IMR-90 (cell line): Measurements from ENCODE around the gene MIA2. TPM values are rescaled to one million over a fixed set of nuclear protein-coding genes. Genes with fewer than 3 reads are reported as not detected.

ENCODE experiments used
- ATAC-seq: fragments of 200-7000 bp; cut with Tn5 transposase; 2 replicates; pipeline ENCODE4 v1.9.1; 2020; ENCODE audit warnings: low read depth, mild to moderate bottlenecking, moderate library complexity
- BruUV-seq: library from RNA; stranded (reverse); fragments of 400-500 nt; replicated peaks from 2 replicates; lab custom pipeline; 2021; lab: Mats Ljungman, UMichigan
- CTCF ChIA-PET: fragments of 300-600 bp; formaldehyde crosslinking; extraction: SDS; loops from one replicate; lab custom pipeline; 2021; ENCODE audit warnings: antibody characterized with exemption; lab: Yijun Ruan, JAX
- POLR2A ChIA-PET: fragments of 300-600 bp; sonication (Branson Sonifier 250); formaldehyde crosslinking; loops from one replicate; lab custom pipeline; 2022; ENCODE audit warnings: antibody characterized with exemption; ENCODE audit not compliant: unreplicated experiment; lab: Charles Lee
- DNase-seq: peaks from one replicate; pipeline ENCODE4 v3.0.0; 2013
- H2AFZ ChIP-seq: replicated peaks from 2 replicates; pipeline ENCODE3; 2013; ENCODE audit warnings: low read length, mild to moderate bottlenecking; ENCODE audit not compliant: poor library complexity
- H2AK5ac ChIP-seq: 2 replicates; pipeline ENCODE4 v1.6.1; 2013; ENCODE audit warnings: low read depth, low read length, inconsistent platforms
- H2AK9ac ChIP-seq: replicated peaks from 2 replicates; pipeline ENCODE3; 2013; ENCODE audit warnings: mild to moderate bottlenecking, low read depth, low read length, moderate library complexity; ENCODE audit not compliant: poor library complexity
- H2BK120ac ChIP-seq: 2 replicates; pipeline ENCODE4 v1.6.1; 2013; ENCODE audit warnings: low read depth, low read length, inconsistent platforms
- H2BK15ac ChIP-seq: 3 replicates; pipeline ENCODE4 v1.6.1; 2013; ENCODE audit warnings: low read depth, low read length, inconsistent platforms
- H2BK20ac ChIP-seq: 2 replicates; pipeline ENCODE4 v1.6.1; 2013; ENCODE audit warnings: low read depth, mild to moderate bottlenecking, inconsistent platforms, low read length, moderate library complexity
- H2BK5ac ChIP-seq: 2 replicates; pipeline ENCODE4 v1.6.1; 2013; ENCODE audit warnings: mild to moderate bottlenecking, low read depth, low read length, inconsistent platforms; ENCODE audit not compliant: poor library complexity, severe bottlenecking
- H3K14ac ChIP-seq: replicated peaks from 2 replicates; pipeline ENCODE4 v1.6.1; 2013; ENCODE audit warnings: low read depth, low read length, inconsistent platforms
- H3K18ac ChIP-seq: 2 replicates; pipeline ENCODE4 v1.6.1; 2013; ENCODE audit warnings: low read depth, low read length, control low read depth
- H3K23ac ChIP-seq: 2 replicates; pipeline ENCODE4 v1.6.1; 2013; ENCODE audit warnings: low read depth, low read length, inconsistent platforms
- H3K27ac ChIP-seq: 2 replicates; pipeline ENCODE4 v1.5.1; 2013; ENCODE audit warnings: mild to moderate bottlenecking, control low read depth, low read length; ENCODE audit not compliant: insufficient read depth
- H3K27me3 ChIP-seq: 2 replicates; pipeline ENCODE4 v1.6.1; 2013; ENCODE audit warnings: low read length; ENCODE audit not compliant: control insufficient read depth, insufficient read depth
- H3K36me3 ChIP-seq: 2 replicates; pipeline ENCODE4 v1.6.1; 2013; ENCODE audit warnings: low read length, mixed read lengths; ENCODE audit not compliant: control insufficient read depth, insufficient read depth
- H3K4ac ChIP-seq: 2 replicates; pipeline ENCODE4 v1.6.1; 2013; ENCODE audit warnings: low read depth, low read length, inconsistent platforms
- H3K4me1 ChIP-seq: 2 replicates; pipeline ENCODE4 v1.6.1; 2013; ENCODE audit warnings: low read length, mixed read lengths; ENCODE audit not compliant: control insufficient read depth, insufficient read depth
- H3K4me2 ChIP-seq: 2 replicates; pipeline ENCODE4 v1.6.1; 2013; ENCODE audit warnings: low read depth, mild to moderate bottlenecking, control low read depth, low read length, moderate library complexity
- H3K4me3 ChIP-seq: 2 replicates; pipeline ENCODE4 v1.5.1; 2013; ENCODE audit warnings: low read depth, mild to moderate bottlenecking, control low read depth, low read length, moderate library complexity; ENCODE audit not compliant: insufficient read depth
- H3K56ac ChIP-seq: 2 replicates; pipeline ENCODE4 v1.6.1; 2013; ENCODE audit warnings: low read length, inconsistent platforms; ENCODE audit not compliant: insufficient read depth; ENCODE audit errors: extremely low read depth
- H3K79me1 ChIP-seq, 2 experiments: 2 replicates each; pipeline ENCODE4 v1.6.1; 2013; ENCODE audit warnings: low read length in 2 of 2, inconsistent platforms in 1 of 2, low read depth in 1 of 2
- H3K9ac ChIP-seq: 2 replicates; pipeline ENCODE4 v1.6.1; 2013; ENCODE audit warnings: low read depth, low read length, control low read depth
- H3K9me1 ChIP-seq: 2 replicates; pipeline ENCODE4 v1.6.1; 2013; ENCODE audit warnings: low read length, inconsistent platforms; ENCODE audit not compliant: insufficient read depth
- H3K9me3 ChIP-seq: 2 replicates; pipeline ENCODE4 v1.6.1; 2013; ENCODE audit warnings: low read length; ENCODE audit not compliant: control insufficient read depth, insufficient read depth
- H4K20me1 ChIP-seq: 2 replicates; pipeline ENCODE4 v1.6.1; 2013; ENCODE audit warnings: low read length, inconsistent platforms; ENCODE audit not compliant: insufficient read depth
- H4K5ac ChIP-seq: 2 replicates; pipeline ENCODE4 v1.6.1; 2013; ENCODE audit warnings: mild to moderate bottlenecking, low read depth, low read length, control low read depth
- H4K8ac ChIP-seq, 2 experiments: 2 replicates each; pipeline ENCODE4 v1.6.1; 2013; ENCODE audit warnings: low read depth in 2 of 2, low read length in 2 of 2, control low read depth in 1 of 2, inconsistent platforms in 1 of 2
- H4K91ac ChIP-seq: 2 replicates; pipeline ENCODE4 v1.6.1; 2013; ENCODE audit warnings: low read depth, low read length, inconsistent platforms; ENCODE audit not compliant: insufficient read depth
- BHLHE40 ChIP-seq: fragments of 150-350 bp; IDR thresholded peaks from 2 replicates; pipeline ENCODE4 v1.6.1; 2016; ENCODE audit warnings: mild to moderate bottlenecking, low read depth, low read length
- CEBPB ChIP-seq: IDR thresholded peaks from 2 replicates; pipeline ENCODE4 v1.6.1; 2012; ENCODE audit warnings: low read depth, low read length, improper control_type of control experiment
- CHD1 ChIP-seq: IDR thresholded peaks from 2 replicates; pipeline ENCODE4 v1.6.1; 2012; ENCODE audit warnings: low read depth, low read length, improper control_type of control experiment
- FOS ChIP-seq: fragments of 150-350 bp; IDR thresholded peaks from 2 replicates; pipeline ENCODE4 v1.6.1; 2016; ENCODE audit warnings: low read depth, low read length
- MAFK ChIP-seq: IDR thresholded peaks from 2 replicates; pipeline ENCODE4 v1.6.1; 2012; ENCODE audit warnings: low read depth, low read length, improper control_type of control experiment
- MAZ ChIP-seq: IDR thresholded peaks from 2 replicates; pipeline ENCODE4 v1.6.1; 2012; ENCODE audit warnings: low read depth, mild to moderate bottlenecking, low read length, improper control_type of control experiment, moderate library complexity, borderline replicate concordance
- MXI1 ChIP-seq: IDR thresholded peaks from 2 replicates; pipeline ENCODE4 v1.6.1; 2012; ENCODE audit warnings: low read depth, mild to moderate bottlenecking, low read length, moderate library complexity, borderline replicate concordance
- NFE2L2 ChIP-seq: fragments of 150-350 bp; IDR thresholded peaks from 2 replicates; pipeline ENCODE4 v1.6.1; 2016; ENCODE audit warnings: low read depth, mild to moderate bottlenecking, low read length
- POLR2A ChIP-seq: IDR thresholded peaks from 2 replicates; pipeline ENCODE4 v1.6.1; 2012; ENCODE audit warnings: mild to moderate bottlenecking, low read depth, low read length
- RAD21 ChIP-seq: IDR thresholded peaks from 2 replicates; pipeline ENCODE4 v1.6.1; 2012; ENCODE audit warnings: low read length, improper control_type of control experiment
- RCOR1 ChIP-seq: IDR thresholded peaks from 2 replicates; pipeline ENCODE4 v1.6.1; 2012; ENCODE audit warnings: mild to moderate bottlenecking, low read length, improper control_type of control experiment; ENCODE audit not compliant: insufficient replicate concordance
- RFX5 ChIP-seq: IDR thresholded peaks from 2 replicates; pipeline ENCODE4 v1.8.0; 2012; ENCODE audit warnings: low read depth, mild to moderate bottlenecking, low read length, moderate library complexity
- SMC3 ChIP-seq: fragments of 150-350 bp; IDR thresholded peaks from 2 replicates; pipeline ENCODE4 v1.6.1; 2016; ENCODE audit warnings: low read depth, mild to moderate bottlenecking, antibody characterized with exemption, low read length, moderate library complexity
- USF2 ChIP-seq: fragments of 150-350 bp; IDR thresholded peaks from 2 replicates; pipeline ENCODE4 v1.6.1; 2017; ENCODE audit warnings: mild to moderate bottlenecking, antibody characterized with exemption, low read length, low read depth
- WGBS, 2 experiments: methylation state at CpG; one replicate each; pipeline versions ENCODE4 v1.1.5 to v1.1.7; 2013; ENCODE audit warnings: missing lambda C conversion rate in 2 of 2; ENCODE audit not compliant: insufficient read length in 1 of 2; ENCODE audit errors: extremely low coverage in 2 of 2; 5-methylcytosine and 5-hydroxymethylcytosine counted together
- dilution Hi-C: fragments of 300-500 bp; cut with HindIII; formaldehyde crosslinking; loops from one replicate; pipeline ENCODE4 v1.14.3; 2018; ENCODE audit warnings: low sequenced_read_pairs; ENCODE audit not compliant: unreplicated experiment
- in situ Hi-C: fragments of 300-500 bp; cut with MboI; formaldehyde crosslinking; loops from 3 replicates; pipeline ENCODE4 v1.14.3; 2019; ENCODE audit warnings: low sequenced_read_pairs, inconsistent platforms, mixed read lengths
- intact Hi-C: fragments of 100-400 bp; cut with micrococcal nuclease; formaldehyde crosslinking; loops from 2 replicates; pipeline ENCODE4 v1.10.0; 2022
- polyA plus RNA-seq, 3 experiments: library from polyadenylated mRNA; depleted of rRNA; stranded (reverse); fragments of >200 nt; gene quantifications; 2 replicates each; pipeline ENCODE4 v1.2.3, GENCODE V29; 2012; ENCODE audit warnings: low replicate concordance in 1 of 3
- total RNA-seq: library from RNA; depleted of rRNA; stranded (reverse); fragments of >200 nt; gene quantifications from 2 replicates; pipeline ENCODE4 v1.2.3, GENCODE V29; 2012
- TF ChIP-seq, protein P1 (sequence below): conservative IDR thresholded peaks from 2 replicates; pipeline ENCODE4 v1.5.1; 2012; ENCODE audit warnings: mild to moderate bottlenecking, low read depth, low read length, improper control_type of control experiment
- TF ChIP-seq, protein P2 (sequence below): fragments of 150-350 bp; IDR thresholded peaks from 2 replicates; pipeline ENCODE4 v1.6.1; 2016; ENCODE audit warnings: low read depth, mild to moderate bottlenecking, low read length, moderate library complexity, borderline replicate concordance

Gene MIA2
- total and polyA plus RNA-seq, 2 of the 4 experiments (the other 2 are of a cell fraction): 3.9 to 6.8 TPM

- intact Hi-C loops: no loop called here
- H2AK9ac ChIP-seq: no peak overlapping the region
- H3K4me3 ChIP-seq: no peak overlapping the region
- H3K9me1 ChIP-seq: no peaks in the 10 kb centered on the region
- no peaks in the 10 kb centered on the region for H3K9me3 ChIP-seq
- ChIA-PET CTCF (no interaction called here), POLR2A (no interaction called here)
- dilution Hi-C loops: no loop called here
- H2BK120ac ChIP-seq: no peak overlapping the region
- in situ Hi-C loops: no loop called here
- no peak overlapping the region for H3K56ac ChIP-seq
- no peak; the same call in 1 of the 2 replicates for ATAC-seq
- H3K18ac ChIP-seq: no peak overlapping the region
- no peak overlapping the region for H4K91ac ChIP-seq
- H3K27me3 ChIP-seq: no peaks in the 10 kb centered on the region
- H3K9ac ChIP-seq: no peak overlapping the region
- no peak overlapping the region for H2BK15ac ChIP-seq
- DNase-seq: peak; percentile 42
- no peaks in the 10 kb centered on the region for H3K79me1 ChIP-seq
- WGBS, 2 experiments: 83% methylated on average over 1 of the region's 5 CpGs; no CpG with 5 or more reads in 1 of the 2 experiments
- H2BK5ac ChIP-seq: no peak overlapping the region
- H3K27ac ChIP-seq: no peak overlapping the region
- H2AK5ac ChIP-seq: no peak overlapping the region
- H2BK20ac ChIP-seq: no peak overlapping the region
- H2AFZ ChIP-seq: no peak overlapping the region
- no peak overlapping the region for H4K5ac ChIP-seq
- H3K4me2 ChIP-seq: no peak overlapping the region
- H3K36me3 ChIP-seq: no peaks in the 10 kb centered on the region
- H3K23ac ChIP-seq: no peak overlapping the region
- no TSS peak for BruUV-seq
- H3K14ac ChIP-seq: no peak overlapping the region
- H3K4ac ChIP-seq: no peak overlapping the region
- H4K8ac ChIP-seq: no peak overlapping the region
- peaks cover 1% of the 10 kb centered on the region; the same call in 1 of the 2 replicates for H3K4me1 ChIP-seq
- no peaks in the 10 kb centered on the region for H4K20me1 ChIP-seq
- TF ChIP-seq, protein P1, sequence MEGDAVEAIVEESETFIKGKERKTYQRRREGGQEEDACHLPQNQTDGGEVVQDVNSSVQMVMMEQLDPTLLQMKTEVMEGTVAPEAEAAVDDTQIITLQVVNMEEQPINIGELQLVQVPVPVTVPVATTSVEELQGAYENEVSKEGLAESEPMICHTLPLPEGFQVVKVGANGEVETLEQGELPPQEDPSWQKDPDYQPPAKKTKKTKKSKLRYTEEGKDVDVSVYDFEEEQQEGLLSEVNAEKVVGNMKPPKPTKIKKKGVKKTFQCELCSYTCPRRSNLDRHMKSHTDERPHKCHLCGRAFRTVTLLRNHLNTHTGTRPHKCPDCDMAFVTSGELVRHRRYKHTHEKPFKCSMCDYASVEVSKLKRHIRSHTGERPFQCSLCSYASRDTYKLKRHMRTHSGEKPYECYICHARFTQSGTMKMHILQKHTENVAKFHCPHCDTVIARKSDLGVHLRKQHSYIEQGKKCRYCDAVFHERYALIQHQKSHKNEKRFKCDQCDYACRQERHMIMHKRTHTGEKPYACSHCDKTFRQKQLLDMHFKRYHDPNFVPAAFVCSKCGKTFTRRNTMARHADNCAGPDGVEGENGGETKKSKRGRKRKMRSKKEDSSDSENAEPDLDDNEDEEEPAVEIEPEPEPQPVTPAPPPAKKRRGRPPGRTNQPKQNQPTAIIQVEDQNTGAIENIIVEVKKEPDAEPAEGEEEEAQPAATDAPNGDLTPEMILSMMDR: no peak
- TF ChIP-seq RFX5: no peak
- TF ChIP-seq MXI1: no peak
- no peak for TF ChIP-seq BHLHE40
- no peak for TF ChIP-seq RAD21
- no peak for TF ChIP-seq SMC3
- TF ChIP-seq MAZ: no peak
- no peak for TF ChIP-seq POLR2A
- no peak for TF ChIP-seq MAFK
- no peak for TF ChIP-seq CEBPB
- TF ChIP-seq RCOR1: no peak
- TF ChIP-seq, protein P2, sequence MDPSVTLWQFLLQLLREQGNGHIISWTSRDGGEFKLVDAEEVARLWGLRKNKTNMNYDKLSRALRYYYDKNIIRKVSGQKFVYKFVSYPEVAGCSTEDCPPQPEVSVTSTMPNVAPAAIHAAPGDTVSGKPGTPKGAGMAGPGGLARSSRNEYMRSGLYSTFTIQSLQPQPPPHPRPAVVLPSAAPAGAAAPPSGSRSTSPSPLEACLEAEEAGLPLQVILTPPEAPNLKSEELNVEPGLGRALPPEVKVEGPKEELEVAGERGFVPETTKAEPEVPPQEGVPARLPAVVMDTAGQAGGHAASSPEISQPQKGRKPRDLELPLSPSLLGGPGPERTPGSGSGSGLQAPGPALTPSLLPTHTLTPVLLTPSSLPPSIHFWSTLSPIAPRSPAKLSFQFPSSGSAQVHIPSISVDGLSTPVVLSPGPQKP: no peak
- TF ChIP-seq USF2: no peak
- TF ChIP-seq NFE2L2: no peak
- TF ChIP-seq CHD1: no peak
- TF ChIP-seq FOS: no peak
Measured at GRCh38 chr14:39230416-39231035, 3.2 kb upstream of the MIA2 start.
